Liver (tissue), 3 donors: ENCODE results near the gene RAD54L2.

Experiments used
- RAD21 ChIP-seq, 2 donors: IDR thresholded peaks; 2 replicates each; pipeline ENCODE4 v1.6.1; 2016; ENCODE audit warnings: antibody characterized with exemption in 2 of 2, mild to moderate bottlenecking in 2 of 2
- TF ChIP-seq, protein P1 (sequence below): fragments of 150-350 bp; IDR thresholded peaks from 2 replicates; pipeline ENCODE4 v1.5.1; 2017; ENCODE audit warnings: improper control_type of control experiment, low read depth, low read length; ENCODE audit not compliant: missing input control
- donor health status: healthy.
- donor health status: healthy.

DNA sequence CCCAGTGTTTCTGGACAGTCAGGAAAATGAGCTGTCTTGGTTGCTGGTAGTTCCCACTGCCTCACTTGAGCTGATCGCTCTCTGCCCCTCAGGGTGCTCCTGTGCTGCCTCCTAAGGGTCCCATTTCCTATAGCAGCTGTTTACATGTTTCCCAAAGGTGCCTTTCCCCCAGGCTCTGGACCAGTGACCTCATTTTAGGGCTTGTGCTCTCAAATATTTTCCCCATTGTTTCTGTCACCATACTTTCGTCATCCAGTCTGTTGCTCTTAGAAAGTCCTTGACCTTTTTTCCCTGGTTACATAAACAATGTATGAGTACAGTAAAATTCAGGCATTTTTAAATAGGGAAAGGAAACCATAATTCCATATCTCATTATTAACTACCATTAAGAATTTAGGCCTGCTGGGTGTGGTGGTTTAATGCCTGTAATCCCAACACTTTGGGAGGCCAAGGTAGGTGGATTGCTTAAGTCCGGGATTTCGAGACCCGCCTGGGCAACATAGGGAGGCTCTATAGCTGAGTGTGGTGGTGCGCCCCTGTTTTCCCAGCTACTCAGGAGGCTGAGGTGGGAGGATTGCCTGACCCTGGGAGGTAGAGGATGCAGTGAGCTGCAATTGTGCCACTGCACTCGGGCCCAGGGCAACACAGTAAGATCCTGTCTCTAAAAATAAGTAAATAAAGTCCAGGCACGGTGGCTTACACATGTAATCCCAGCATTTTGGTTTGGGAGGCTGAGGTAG lies 11.7 kb downstream of the RAD54L2 start:
- no peak for TF ChIP-seq RAD21 (IDR thresholded peaks at IDR 0.05)
- TF ChIP-seq, protein P1, sequence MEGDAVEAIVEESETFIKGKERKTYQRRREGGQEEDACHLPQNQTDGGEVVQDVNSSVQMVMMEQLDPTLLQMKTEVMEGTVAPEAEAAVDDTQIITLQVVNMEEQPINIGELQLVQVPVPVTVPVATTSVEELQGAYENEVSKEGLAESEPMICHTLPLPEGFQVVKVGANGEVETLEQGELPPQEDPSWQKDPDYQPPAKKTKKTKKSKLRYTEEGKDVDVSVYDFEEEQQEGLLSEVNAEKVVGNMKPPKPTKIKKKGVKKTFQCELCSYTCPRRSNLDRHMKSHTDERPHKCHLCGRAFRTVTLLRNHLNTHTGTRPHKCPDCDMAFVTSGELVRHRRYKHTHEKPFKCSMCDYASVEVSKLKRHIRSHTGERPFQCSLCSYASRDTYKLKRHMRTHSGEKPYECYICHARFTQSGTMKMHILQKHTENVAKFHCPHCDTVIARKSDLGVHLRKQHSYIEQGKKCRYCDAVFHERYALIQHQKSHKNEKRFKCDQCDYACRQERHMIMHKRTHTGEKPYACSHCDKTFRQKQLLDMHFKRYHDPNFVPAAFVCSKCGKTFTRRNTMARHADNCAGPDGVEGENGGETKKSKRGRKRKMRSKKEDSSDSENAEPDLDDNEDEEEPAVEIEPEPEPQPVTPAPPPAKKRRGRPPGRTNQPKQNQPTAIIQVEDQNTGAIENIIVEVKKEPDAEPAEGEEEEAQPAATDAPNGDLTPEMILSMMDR = no peak
